Fibroblast of the aortic adventitia (primary cell): ENCODE measurements around the gene STAU1. TPM values are rescaled to one million over a fixed set of nuclear protein-coding genes. Genes with fewer than 3 reads are reported as not detected.
A peak's percentile ranks its signal among the peaks of the same experiment; 100 is the strongest.

ENCODE experiments used
- DNase-seq: peaks from one replicate; pipeline ENCODE4 v3.0.0-alpha.2; 2010; ENCODE audit warnings: low read depth
- H3K4me3 ChIP-seq: 2 replicates; pipeline ENCODE4 v1.5.1; 2011; ENCODE audit warnings: low read depth, mild to moderate bottlenecking, control low read depth, low read length, moderate library complexity
- CTCF ChIP-seq: IDR thresholded peaks from 2 replicates; pipeline ENCODE4 v1.5.1; 2011; ENCODE audit warnings: mild to moderate bottlenecking, low read length, control low read depth, inconsistent platforms; ENCODE audit not compliant: insufficient read depth
- total RNA-seq: library from RNA; depleted of rRNA; stranded (reverse); fragments of >200 nt; gene quantifications from 2 replicates; pipeline ENCODE4 v1.2.3, GENCODE V29; 2012; ENCODE audit warnings: low replicate concordance

Gene STAU1
- total RNA-seq, 1 donor = 60.0 TPM

- DNase-seq = peak; percentile 90
Measured at GRCh38 chr20:49132995-49133478, 55.1 kb downstream of the STAU1 start.

GRCh38 chr20:49123982-49124381 is 64.2 kb downstream of the STAU1 start:
- H3K4me3 ChIP-seq = no peak overlapping the region
- no peak for DNase-seq
- no peak for TF ChIP-seq CTCF

More at GRCh38 chr20:49132995-49133478, 55.1 kb downstream of the STAU1 start:
- H3K4me3 ChIP-seq = no peak overlapping the region
- TF ChIP-seq CTCF = peak; percentile 42

DNA sequence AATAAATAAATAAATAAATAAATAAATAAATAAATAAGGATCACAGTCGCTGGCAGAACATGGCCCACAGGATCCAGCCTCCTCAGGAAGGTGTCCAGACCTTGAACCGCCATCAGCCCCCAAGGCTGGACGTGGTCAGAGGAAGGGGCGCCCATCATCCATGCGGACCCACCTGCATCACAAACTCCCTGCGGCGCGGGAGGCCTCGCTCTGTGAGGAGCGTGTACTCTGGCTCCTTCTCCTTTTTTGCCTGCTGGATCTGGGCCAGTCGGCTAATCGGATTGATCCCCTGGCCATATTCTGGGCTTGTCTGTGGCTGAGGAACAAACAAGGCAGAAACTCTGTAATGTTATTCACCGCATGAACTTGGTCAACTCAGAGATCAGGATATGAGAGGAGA is 65.2 kb downstream of the STAU1 start:
- TF ChIP-seq CTCF = no peak
- no peak for DNase-seq
- H3K4me3 ChIP-seq = no peak overlapping the region

DNA sequence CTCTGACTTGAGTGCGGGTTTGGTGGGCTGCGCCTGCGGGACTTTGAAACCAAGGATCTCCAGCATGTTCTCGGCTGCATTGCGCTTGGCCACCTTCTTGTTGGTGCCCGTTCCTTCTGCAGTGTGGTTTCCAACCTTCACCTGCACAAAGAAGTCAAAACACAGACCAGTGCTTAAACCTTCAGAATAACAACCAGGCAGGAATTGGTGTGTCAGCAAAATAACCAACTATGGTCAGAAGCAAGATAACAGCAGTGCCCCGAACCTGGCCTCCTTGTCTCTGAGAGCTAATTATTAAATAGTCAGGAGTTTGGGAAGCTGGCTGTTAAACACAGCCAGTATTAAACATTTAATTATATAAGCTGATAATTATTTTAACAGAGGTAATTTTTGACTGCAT is 68.1 kb downstream of the STAU1 start:
- DNase-seq = no peak
- TF ChIP-seq CTCF = no peak
- no peak overlapping the region for H3K4me3 ChIP-seq

DNA sequence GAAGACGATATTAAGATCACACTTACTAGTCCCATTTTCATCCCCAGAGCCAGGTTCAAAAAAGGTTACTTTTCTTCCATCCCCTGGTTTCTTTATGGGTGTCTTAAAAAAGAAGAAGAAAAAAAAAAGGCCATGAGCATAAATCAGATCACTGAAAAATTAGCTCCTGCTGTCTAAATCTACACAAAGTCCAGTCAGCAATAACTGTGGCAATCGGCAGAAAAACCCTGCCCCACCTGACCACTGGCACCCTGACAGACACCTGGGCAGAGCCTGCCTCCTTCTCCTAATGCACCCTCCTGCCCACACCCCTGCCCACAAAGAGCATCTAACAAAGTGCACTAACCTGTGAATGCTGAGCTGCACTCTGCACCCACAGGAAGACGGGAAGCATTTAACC is 69.8 kb downstream of the STAU1 start:
- TF ChIP-seq CTCF = no peak
- H3K4me3 ChIP-seq = no peak overlapping the region
- DNase-seq = no peak

- DNase-seq = peak; percentile 74
- H3K4me3 ChIP-seq = no peak overlapping the region
- peak; percentile 32 for TF ChIP-seq CTCF
Measured at GRCh38 chr20:49115564-49115963, 72.6 kb downstream of the STAU1 start.

GRCh38 chr20:49112596-49113274 is 75.4 kb downstream of the STAU1 start:
- H3K4me3 ChIP-seq = no peak overlapping the region
- no peak for DNase-seq
- no peak for TF ChIP-seq CTCF
